ENCODE measurements around the gene MTARC1. TPM values are rescaled to one million over a fixed set of nuclear protein-coding genes. Genes with fewer than 3 reads are reported as not detected.

The MTARC1 gene
- total RNA-seq, 1 donor from 2014 or later: 9.4 TPM

DNA sequence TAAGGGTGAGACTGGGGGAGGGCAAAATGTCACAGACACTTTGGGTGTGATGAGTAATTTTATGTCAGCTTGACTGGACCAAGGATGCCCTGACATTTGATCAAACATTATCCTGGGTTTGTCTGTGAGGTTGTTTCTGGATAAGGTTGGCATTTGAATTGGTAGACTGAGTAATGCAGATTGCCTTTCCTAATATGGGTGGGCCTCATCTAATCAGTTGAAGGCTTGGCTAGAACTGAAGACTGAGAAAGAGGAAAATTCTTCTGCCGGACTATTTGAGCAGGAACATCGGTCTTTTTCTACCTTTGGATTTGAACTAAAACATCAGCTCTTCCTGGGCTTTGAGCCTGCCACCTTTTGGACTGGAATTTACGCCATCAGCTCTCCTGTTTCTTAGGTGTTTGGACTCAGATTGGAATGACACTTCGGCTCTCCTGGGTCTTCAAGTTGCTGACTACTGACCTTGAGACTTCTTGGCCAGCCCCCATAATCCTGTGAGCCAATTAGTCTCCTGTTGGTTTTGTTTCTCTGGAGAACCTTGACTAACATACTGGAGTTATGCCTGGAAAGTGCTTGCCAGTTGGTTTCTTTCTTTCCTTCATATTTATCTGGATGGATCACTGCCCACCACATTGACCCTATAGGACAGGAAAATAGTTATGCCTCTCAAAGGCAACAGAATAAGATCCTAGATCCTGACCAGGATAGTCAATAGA is 47.6 kb downstream of the MTARC1 start:
- no peak for DNase-seq

Other genes with a start within 250 kb of the MTARC1 start
- gene C1orf115, start 96.5 kb upstream of the MTARC1 start, total RNA-seq: 31.0 TPM
- 7.8 TPM for gene MTARC2, start 38.6 kb upstream of the MTARC1 start, total RNA-seq
- gene HLX, start 92.5 kb downstream of the MTARC1 start, total RNA-seq: 0.31 TPM